NCI-H187 treated with DMSO at 0.1 percent for 48 hours (cell line): ENCODE data around the gene PC.
"Not testable (repeated sequence)": the region's sequence is repeated elsewhere in the genome, so short reads cannot be mapped to it uniquely, and the experiment has no call there.

Experiments used
- DNase-seq: peaks from one replicate; lab custom pipeline; 2025; lab: John Stamatoyannopoulos, UW

PC gene

GRCh38 chr11:66958232-66958955 lies at the start of gene PC:
Gene PC (minus strand): TSS chr11:66958383. CDS start chr11:66872159, 86,224 bp downstream.
- peak; percentile 98 for DNase-seq

- no peak for DNase-seq
Observed at GRCh38 chr11:67007126-67007525, 48.9 kb upstream of the PC start.

- no peak for DNase-seq
Observed at GRCh38 chr11:67006029-67006884, 48.1 kb upstream of the PC start.

DNA sequence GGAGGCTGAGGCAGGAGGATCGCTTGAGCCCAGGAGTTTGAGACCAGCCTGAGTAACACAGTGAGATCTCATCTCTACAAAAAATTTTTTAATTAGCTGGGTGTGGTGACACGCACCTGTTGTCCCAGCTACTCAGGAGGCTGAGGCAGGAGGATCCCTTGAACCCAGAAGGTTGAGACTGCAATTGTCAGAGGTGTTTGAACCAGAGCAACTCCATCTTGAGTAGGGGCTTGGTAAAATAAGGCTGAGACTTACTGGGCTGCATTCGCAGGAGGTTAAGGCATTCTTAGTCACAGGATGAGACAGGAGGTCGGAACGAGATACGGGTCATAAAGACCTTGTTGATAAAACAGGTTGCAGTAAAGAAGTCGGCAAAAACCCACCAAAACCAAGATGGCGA lies 47.0 kb upstream of the PC start:
- DNase-seq = not testable (repeated sequence)

- no peak for DNase-seq
Observed at GRCh38 chr11:67002921-67003411, 44.8 kb upstream of the PC start.

DNA sequence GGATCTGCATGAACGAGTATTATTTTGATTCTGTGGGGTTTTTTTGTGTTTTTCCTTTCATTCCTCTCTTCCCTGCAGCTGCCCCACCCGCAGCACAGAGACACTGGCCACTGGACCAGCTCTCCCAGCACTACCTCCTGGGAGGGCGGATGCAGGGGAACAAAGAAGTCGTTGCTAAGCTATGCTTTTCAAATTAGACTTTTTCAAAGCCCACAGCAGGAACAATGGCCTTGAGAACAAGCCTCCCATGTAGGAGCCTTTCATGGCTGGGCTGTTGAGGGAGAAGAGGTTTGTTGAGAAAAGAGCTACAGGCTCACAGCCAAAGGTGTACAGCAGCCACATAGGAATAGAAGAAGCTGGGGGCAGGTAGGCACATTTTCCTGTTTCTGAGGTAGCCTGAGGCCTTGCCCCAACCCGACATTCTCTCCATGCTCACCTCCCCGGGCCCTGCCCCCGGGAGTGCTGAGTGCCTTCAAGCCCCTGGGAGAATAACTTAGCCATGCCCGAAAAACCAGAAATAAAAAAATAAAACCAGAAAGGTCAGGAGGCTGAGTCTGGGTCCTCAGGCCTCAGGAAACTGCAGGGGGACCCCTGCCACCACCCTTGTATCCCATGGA lies 44.2 kb upstream of the PC start:
- DNase-seq = no peak

DNA sequence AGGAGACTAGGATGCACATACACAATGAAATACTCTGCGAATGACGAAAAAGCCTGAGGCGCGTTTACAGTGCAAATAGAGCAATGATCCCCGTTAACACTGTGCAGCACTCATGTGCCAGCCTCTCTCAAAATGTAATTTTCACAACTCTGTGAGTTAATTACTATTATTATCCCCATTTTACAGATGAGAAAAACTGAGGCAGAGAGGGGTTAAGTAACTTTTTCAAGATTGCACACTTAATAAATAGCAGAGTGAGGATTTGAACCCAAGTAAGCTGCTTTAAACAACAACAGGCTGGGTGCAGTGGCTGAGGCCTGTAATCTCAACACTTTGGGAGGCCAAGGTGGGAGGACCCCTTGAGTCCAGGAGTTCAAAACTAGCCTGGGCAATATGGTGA lies 43.1 kb upstream of the PC start:
- no peak for DNase-seq

DNA sequence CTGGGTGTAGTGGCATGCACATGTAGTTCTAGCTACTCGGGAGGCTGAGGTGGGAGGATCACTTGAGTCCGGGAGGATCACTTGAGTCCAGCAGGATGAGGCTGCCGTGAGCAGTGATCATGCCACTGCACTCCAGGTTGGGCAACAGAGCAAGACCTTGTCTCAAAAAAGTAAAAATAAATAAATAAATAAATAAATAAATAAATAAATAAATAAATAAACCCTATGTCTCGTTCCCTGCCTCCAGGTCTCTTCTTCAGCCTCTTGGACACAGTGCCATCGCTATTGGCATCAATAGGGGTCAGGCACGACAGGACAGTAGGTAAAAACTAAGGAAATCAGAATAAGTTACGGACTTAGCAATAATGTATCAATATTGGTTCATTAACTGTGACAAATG lies 41.4 kb upstream of the PC start:
- DNase-seq = no peak

DNA sequence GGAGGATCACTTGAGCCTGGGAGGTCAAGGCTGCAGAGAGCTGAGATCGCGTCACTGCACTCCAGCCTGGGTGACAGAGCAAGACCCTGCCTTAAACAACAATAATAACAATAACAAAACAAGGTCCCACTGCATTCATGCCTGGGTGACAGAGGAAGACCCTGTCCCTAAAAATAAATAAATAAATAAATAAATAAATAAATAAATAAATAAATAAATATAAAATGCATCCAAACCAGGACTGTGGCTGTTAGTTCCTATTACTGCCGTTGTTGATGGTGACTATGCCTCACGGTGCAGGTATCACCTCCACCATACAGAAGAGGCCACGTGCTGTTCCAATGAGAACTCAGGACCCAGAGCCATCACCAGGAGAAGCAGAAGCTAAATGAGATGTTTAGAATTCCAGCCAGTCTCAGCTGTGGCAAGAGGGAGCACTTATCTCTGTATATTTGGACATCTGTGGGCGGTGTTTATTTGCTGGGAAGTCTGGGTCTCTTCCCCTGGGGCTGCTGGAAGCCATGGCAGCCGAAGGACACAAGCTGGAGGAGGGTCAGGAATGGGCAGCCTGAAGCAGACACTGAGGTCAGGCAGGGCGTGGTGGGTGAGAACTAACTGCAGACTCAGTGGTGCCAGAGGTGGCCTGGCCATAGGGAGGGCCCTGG lies 38.6 kb upstream of the PC start:
- DNase-seq = no peak

DNA sequence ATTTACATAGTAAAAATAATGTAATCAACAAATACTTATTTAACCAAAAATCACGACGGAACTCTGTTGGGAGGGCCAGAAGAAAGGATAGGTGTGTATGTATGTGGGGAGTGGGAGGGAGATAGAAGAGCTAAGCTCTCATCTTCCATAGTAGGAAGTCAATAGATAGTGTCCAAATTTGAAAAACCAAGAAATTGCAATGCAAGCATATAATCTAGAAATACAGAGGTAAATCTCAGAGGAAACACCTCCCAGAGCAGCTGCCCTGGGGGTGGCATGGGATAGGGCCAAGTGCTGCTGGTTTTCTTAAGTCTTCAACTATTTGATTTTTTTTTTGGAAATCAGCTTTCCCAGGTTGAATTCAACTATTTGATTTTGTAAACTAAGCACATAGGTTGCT lies 33.9 kb upstream of the PC start:
- DNase-seq = no peak

GRCh38 chr11:66989360-66989759 lies 31.2 kb upstream of the PC start:
- not testable (repeated sequence) for DNase-seq

GRCh38 chr11:66988741-66989140 lies 30.6 kb upstream of the PC start:
- not testable (repeated sequence) for DNase-seq

DNA sequence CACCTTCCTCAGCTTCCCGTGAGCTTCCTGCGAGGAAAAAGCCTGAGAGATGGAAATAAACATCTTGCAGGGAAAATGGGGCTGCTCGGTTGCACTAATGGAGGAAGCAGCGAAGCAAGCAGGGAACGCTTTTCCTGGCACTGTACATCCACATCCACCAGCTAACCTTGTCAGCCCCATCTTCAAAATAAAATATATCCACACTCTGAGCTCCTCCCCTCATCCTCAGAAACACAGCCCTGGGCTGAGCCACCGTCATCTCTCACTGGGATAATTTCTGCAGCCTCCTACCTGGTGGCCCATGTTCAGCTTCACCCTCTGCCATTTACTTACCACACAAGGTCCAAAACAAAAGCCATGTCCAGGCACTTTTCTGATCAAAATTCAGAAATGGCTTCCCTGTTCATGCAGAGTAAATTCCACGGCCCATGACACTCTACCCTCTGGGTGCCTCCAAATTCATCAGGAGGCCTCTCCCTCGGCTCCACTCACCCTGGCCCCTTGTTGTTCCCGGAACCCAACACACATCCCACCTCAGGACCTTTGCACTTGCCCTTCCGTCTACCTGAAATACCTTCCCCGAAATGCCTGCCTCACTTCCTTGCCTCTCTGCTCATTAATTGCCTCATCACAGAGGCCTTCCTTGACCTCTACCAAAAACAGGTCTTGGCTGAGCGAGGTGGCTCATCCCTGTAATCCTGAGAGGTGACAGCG lies 29.9 kb upstream of the PC start:
- no peak for DNase-seq

DNA sequence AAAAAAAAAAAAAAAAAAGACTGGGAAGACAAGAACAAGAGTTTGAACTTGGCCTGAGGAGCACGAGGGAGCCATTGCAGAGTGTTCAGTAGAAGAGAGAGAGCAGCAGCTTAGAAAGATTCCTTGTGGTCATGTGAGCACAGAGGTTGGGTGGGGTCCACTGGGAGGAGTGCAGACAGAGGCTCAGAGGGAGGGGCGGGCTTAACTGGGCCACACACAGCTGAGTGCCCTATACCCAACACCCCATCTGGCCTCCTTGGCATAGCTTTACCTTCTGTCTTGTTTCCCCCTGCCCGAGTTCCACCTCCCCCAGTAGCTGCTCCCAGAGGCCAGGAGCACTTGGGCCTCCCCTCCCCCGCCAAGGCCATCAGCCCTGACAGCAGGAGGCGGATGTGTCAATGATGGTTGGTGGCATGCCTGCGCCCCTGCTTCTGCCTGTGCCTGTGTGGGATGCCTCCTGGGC lies 29.0 kb upstream of the PC start:
- no peak for DNase-seq

DNA sequence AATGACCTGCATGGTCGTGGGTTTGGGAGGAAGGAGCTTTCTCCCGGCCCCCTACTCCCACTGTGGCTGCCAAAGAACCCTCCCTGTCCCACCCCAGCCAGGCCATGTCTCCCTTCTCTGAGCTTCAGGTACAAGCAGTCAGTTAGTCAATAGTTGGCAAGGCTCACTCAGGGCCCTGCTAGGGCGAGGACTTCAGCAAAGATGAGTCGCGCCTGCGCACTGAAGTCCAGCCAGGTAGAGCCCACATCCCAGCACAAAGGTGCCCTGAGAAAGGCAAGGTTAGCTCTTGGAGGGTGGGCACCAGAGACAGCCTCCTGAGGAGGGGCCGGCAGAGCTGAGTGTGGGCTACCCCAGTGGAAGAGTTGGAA lies 28.0 kb upstream of the PC start:
- DNase-seq = no peak

DNA sequence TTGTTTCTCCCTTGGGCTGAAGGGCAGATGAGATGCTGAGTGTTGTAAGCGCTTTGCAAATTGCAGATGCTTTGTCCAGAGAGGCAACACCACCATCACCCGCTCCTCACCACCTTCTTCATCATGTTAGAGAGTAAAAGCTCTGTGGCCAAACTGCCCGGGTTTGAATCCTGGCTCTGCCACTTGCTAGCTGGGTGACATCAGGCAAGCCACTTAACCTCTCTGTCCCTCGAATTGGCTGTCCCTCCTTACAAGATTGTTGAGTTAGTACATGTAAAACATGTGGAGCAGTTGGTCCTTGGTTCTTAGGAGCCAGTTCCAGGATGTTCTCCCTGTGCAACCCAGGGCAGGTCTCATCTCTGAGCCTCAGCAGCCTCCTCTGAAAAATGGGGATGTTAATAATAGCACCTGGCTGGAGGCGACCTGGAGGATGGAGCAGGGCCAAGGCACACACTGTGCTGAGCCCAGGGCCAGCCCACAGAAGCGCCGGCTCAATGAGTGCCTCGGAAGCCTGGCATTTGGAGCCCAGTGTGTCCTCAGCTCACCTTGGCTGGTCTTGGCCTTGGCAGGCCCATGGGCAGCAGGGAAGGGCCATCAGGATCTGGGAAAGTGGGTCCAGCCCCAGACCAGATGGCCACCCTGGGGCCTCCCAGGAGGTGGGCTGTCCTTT lies 27.5 kb upstream of the PC start:
- DNase-seq = no peak

GRCh38 chr11:66983275-66983924 lies 25.2 kb upstream of the PC start:
- DNase-seq = no peak

- no peak for DNase-seq
Observed at GRCh38 chr11:66981976-66982578, 23.9 kb upstream of the PC start.

DNA sequence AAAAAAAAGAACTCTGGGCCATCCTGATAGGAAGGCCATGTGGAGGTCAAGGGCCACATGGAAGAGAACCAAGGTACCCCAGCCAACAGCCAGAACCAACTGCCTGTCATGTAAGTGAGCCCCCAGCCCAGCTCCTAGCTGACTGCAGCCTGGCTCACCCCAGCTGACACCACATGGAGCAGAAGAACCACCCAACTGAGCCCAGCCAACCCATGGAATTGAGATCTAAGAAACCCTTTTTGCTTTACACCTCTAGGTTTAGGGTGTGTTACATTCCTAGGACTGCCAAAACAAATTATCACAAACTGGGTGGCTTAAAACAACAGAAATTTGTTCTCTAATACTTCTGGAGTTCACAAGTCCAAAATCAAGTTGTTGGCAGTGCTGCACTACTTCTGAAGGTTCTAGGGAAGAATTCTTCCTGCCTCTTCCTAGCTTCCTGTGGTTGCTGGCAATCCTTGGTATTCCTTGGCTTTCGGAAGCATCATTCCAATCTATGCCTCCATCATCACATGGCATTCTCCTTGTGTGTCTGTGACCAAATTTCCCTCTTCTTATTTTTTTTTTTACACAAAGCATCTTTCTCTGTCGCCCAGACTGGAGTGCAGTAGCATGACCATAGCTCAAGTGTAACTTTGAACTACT lies 21.3 kb upstream of the PC start:
- DNase-seq = no peak

GRCh38 chr11:66978717-66979116 lies 20.5 kb upstream of the PC start:
- DNase-seq = no peak
